ENCODE results near the gene RBFOX1.

Gene RBFOX1

DNA sequence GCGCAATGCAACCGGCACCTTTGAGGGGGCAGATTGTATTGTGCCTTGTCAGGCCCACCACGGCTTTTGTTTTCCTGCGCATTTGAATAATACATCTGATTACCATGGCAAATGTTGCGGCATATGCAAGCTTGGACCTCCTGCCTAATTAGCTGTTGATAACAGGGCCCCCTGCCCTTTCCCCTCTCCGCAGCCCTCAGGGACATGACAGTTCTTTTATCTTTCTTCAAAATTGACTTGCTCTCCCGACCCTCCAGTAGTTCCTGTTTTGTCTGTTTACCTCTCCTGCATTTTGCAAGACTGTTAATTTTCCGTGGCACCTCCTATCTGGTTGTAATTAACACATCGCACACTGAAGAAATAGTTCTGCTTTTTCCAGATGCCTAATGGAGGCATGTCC lies 86.8 kb downstream of the RBFOX1 start:
- no peak for DNase-seq

DNA sequence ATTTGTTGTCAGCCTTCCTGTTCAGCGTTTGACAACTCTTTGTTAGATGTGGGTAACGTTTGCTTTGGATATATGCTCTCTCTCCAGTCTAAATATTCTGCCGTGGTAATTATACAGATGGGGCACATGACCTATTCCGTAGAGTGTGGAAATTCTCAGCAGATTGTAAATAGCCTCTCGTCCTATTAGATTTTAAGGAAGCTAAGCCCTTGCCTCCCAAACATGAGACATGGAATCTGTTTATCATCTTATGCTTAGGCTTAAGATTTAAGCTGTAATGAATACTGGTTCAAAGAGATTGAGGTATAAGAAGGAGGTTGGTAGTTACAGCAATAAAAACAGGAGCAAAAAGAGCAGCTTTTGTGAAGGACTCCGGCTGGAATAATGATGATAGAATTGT lies 87.4 kb downstream of the RBFOX1 start:
- DNase-seq: no peak

DNA sequence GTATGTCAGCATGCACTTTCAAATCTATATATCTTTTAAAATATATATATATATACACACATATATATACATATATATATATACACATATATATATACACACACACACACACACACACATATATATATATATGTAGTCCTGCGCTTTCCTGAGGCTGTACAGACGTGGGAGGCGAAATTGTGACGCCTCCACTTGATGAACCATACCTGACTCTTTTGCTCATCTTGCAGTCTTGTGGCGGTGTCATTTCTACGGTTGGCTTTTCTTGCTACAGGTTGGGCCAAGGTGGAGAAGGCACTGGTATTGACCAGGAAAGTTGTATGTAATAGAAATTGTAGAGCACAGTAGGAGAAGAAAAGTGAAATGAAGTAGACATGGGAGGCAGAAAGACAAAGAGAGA lies 88.2 kb downstream of the RBFOX1 start:
- no peak for DNase-seq

DNA sequence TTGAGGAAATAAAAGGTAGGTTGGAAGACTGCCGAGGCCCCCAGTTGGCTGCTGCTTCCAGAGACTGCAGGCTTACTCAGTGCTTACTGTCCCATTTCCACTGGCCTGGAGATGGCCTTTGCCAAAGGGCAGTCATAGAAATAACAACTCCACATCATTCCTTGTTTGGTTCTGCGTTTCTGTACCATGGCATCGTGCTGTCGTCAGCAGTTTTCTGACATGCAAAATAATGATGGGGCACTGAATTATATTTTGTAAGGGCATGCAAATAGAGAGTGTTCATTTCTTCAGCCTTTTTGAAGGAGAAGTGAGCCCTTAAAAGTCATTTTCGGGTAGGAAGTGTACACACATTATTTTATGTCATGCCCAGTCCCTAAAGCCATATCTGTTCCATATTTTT lies 88.9 kb downstream of the RBFOX1 start:
- DNase-seq: no peak

DNA sequence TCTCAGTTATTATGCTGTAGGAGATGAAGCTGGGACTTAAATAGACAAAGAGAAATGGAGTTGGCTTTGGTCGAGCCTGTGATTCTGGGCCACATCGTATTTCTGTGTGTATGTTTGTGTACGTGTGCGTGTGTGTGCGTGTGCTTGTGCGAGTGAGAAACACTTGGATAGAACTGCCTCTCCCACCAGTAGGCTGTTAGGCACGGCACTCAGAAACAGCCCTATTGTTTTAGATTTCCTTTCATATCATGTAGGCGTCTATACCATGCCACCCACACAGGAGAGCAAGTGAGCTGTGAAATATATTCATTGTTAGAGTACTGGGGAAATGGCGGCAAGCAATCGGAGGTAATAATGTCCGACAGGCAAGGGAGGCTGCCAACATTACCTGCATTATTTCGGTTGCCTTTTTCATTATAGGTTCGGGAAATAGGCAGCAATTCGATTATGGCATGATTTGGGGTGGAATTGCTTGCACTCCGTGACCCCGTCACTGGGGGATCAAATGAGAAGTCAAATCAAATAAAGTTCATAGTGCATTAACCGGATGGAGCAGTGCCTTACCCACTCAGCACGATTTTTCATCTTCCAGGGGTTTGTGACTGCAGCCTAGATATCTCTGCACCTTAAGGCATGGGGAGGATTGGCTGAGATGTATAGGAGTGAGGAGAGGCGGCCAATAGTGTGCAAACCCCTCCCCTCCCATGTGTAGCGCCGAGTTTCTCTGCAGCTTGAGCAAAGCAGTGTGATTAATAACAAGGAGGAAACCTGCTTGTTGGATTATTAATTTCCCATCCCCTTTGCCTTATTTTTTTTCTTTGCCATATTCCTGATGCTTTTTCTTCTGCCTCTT lies 89.6 kb downstream of the RBFOX1 start:
- DNase-seq: peak in 1 of 51 donors; percentile 9

DNA sequence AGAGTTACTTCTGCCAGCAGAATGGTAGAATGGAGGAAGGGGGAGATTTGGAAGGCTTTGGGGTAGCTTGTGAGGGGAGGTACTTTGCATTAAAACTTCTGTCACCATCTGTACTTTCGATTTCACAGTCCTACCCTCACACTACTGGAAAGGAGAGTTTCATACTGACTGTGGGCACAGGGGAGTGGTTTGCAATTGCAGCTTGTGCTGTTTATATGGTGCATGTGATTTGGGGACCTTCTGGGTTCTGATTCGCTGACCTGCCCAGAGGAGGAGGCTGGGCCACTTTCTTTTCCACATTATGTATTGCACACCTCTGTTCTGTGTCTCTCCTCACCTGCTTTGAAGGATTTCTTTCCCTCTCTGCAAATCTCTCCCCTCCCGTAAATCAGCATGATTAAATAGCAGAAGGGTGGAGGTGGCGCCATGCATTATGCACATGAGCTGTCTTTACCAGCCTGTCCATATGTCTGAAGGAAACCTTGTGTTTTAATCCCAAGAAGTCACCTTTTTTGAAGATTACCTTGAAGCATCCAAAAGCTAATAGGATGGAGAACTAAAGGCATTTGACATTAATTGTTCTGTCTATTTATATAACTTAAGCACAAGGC lies 90.9 kb downstream of the RBFOX1 start:
- DNase-seq: peak in 1 of 51 donors; percentile 14

DNA sequence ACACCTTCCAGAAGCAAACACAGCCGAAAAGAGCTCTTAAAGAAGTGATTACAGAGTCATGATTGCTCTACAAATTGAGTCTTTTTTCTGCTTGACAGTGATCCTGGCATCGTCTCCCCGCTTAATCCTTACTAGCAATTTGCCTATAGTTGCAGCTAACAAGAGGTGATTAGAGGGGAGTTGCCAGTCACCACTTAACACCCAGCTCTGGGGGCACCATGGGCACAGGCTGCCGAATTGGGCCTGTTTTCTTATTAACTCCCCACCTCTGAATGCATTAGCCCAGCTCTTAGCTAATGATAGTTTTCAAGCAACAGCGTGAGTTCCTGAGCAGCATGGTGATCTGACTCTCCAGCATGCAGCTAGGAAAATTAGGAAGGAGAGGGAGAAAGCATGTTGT lies 93.5 kb downstream of the RBFOX1 start:
- peak in 1 of 51 donors; percentile 5 for DNase-seq

DNA sequence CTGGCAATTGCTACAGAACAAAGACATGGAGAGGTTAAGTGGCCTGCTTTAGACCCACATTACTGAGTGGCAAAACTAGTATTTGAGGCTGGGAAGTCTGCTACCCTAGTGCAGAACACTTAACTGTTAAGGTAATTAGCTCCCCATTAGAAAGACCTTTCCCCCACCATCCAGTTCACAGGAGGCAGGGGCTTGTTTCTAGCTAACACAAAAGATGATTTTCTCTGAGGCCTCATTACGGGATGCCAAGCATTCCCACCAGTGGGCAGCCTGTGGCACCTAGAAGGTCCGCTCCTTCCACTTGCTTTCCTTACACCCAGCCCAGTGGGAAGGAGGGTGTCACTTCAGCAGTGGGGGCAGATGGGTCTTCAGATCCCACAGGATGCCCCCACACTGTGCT lies 99.1 kb downstream of the RBFOX1 start:
- DNase-seq: no peak

DNA sequence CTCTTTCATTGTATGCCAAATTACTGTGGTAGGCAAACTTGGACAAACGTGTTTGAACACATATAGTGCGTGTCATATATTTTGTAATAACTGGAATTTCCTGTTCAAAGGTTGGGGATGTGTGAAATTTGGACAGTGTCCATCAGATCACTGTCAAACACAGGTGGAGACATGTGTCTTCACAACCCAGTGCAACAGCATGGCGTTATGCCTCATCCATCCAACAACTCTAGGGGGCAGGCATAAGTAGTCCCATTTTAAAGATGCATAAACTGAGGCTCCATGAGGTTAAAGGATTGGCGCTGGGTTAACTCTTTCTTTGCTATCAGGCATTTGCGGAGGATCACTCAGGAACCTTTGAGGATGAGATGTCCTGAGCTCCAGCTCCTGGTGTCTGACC lies 103.7 kb downstream of the RBFOX1 start:
- DNase-seq: no peak

DNA sequence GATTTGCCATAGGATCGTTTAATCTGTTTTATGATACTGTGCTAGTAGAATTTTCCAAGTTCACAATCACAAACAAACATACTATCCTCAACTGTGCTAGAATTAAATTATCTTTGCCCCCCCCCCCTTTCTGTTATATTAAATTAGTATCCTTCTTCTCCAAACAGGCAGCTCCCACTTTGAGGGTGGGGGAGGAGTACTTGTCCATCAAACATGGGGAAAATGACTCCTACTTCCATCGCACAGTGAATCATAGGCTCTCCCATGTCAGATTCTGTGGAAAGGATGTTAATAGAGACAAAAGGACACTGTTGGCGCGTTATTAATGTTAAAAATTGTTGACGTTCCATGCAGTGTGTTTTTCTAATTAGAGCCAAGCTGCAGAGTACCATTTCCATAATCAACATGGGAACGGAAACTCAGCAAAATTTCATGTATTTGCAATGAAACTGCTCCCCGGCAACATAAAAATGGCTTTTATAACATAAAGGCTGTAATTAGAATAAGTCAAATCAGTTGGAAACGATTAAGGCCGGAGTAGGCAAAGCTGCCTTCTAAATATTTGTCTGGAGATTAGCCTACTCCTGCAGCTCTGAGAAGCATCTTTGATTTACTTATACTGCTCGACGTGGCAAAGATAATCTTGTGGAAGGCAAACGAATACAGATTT lies 104.6 kb downstream of the RBFOX1 start:
- DNase-seq: peak in 1 of 51 donors; percentile 5

DNA sequence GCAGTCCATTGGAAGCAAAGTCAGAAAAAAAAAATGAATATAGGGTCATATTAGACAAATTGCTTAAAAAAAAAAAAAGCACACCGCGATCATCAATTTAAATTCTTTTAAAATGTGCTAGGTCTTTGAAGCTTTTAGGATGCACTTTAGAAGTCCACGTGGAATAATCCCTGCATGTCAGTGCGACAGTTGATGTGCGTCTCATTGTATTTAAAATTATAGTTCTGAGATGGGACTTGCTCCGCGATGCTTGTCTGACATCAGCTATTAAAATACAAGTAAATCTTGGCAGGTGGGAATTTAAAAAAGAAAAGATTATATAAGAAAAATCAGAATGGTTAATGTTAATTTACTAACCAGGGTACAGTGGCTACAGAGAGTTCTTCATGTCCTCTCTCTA lies 105.2 kb downstream of the RBFOX1 start:
- DNase-seq: no peak

DNA sequence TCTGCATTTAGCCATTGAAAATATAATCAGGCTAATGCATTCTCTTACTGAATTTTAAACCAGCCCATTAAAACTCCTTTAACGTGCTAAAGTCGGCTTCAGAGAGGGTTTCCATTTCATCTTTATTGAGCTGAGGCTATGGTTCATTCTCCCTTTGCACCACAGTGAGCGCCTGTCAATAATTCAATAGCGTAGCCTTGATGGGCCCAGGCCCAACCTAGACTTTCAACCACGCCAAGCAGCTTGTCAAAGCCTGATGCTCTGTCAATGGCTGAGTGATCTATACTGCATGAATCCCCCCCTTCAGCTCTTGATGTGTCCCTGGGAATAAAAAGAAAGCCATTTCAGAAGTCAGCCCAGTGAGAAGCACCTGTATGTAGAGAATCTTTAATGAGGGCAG lies 106.0 kb downstream of the RBFOX1 start:
- no peak for DNase-seq

DNA sequence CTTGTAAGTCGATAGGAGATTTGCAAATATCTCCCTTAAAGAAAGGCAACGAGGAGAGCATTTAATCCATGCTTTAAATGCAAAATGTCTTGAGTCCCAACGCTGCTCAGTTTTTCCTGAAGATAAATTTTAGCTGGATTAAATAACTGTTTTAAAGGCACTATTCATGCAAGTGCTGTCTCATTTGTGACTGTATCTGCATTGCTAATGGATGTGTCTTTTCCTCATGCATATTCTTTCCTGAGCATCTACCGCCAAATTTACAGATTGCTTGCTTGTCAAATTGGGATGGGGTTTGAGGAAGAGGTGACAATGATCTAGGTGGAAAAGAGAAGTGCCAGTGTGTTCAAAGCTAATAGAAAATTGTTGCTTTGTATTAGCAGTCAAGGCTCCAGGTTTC lies 106.9 kb downstream of the RBFOX1 start:
- DNase-seq: no peak

DNA sequence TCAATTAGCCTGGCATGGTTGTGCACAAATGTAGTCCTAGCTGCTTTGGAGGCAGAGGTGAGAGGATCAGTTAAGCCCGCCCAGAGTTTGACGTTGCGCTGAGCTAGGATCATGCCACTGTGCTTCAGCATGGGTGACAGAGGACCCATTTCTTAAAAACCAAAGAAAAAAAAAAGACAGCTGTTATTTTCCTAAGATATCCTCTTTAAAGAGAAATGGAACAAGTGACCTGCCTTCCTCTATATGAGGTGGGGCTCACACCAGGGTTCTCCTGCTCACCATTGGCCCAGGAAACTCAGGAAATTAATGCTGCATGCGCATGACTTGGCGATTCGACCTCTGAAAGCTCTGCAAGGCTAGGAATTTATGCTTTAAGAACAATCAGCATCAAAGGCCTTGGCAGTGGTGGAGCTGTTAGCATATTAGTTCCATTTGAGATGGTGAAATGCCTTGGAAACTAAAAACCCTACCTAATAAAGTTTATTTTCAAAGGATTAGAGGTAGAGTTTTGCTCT lies 108.3 kb downstream of the RBFOX1 start:
- no peak for DNase-seq

DNA sequence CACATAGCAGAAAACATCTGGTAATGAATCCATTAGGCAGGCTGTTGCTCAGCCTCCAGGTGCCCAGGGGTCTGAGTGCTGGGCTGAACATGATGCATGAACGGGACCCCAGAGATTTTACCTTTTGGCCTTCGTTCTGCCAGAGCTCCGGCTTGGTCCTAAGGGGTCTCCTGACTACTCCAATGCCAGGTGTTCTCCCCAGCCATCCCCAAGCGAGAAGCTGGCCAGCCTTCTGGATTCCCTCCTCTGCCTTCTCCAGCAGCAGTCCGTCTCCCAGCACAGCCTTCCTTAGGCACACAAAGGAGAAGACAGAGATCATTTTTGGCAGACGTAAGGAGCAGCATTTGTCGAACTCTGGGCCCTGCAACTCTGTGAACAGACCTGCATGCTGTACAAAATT lies 109.4 kb downstream of the RBFOX1 start:
- DNase-seq: no peak

DNA sequence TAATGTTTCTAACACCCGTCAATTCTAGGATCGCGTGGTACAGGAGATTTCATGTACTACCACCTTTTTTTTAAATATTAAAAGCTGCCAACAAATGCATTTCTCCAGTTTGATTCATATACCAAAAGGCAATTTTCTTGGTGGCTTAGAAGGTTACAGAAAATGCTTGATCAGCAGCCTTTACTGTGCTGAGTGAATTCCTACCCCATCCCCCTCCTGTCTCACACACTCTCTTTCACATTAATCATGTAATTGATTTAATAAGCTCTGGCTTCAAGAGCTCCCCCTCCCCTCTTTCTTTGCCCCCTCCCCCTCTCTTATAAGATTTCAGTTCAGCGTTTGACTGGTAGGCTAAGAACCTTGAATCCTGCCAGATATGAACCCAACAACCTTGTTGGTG lies 110.5 kb downstream of the RBFOX1 start:
- DNase-seq: no peak

DNA sequence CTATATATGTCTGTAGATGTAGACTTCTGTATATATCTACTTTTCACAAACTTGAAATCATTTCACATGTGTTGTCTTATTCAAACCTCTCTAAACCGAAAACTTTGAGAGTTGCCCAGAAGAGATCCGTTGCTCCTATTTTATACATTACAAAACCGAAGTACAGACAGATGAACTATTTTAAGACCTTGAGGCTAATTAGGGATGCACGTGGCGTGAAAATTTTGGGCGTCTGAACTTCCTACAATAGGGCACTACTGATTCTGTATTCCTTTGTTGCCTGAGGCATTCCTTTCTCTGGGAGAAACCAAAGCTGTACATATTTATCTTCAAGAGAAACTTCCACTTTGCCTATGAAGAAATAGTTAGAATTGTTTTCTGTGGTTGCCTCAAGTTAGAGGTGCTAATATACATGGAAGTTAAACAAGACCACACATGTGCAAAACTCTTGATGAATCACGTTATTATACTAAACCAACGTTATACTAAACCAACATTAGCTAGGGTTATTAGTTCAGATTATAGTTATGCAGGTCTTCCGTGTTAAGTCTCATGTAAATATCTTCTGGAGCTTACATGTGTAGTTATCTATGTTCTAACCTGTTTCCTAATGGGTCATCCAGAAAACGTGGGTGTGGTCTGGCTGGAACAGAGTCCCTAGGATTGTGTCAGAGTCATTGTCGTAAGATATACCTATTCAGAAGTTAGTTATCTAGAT lies 111.2 kb downstream of the RBFOX1 start:
- no peak for DNase-seq

DNA sequence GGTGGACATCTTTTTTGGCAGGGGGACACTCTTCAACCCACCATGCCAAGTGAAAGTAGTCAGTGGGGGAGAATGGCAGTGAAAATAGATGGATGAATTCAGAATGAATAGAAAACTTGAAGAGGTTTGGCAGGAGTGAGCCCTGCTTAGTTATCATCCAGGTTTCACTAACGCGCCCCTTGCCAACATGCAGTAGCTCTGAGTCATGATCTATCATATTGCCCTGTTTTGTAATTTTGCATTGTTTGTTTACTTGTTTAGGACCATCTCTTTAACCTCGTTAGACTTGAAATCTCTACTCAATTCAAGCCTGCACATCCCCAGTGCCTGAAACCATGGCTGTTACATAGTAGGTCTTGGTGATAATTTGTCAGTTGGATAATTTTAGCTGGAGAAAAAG lies 116.7 kb downstream of the RBFOX1 start:
- DNase-seq: no peak

DNA sequence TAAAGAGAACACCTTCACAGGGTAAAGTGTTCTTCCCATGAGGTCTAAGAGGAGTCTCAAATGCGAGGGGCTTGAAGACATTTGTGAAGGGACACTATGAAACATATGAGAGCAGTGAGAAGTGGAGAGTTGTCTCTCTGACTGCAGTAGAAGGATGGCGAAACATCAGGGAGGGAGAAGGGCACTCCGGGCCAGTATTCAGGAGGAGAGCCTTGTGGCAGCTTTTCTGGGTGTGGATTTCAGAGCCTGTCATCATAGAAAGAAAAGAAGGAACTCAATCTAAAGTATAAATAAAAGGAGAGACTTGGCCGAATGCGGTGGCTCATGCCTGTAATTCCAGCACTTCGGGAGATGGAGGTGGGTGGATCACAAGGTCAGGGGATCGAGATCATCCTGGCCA lies 117.2 kb downstream of the RBFOX1 start:
- DNase-seq: no peak

DNA sequence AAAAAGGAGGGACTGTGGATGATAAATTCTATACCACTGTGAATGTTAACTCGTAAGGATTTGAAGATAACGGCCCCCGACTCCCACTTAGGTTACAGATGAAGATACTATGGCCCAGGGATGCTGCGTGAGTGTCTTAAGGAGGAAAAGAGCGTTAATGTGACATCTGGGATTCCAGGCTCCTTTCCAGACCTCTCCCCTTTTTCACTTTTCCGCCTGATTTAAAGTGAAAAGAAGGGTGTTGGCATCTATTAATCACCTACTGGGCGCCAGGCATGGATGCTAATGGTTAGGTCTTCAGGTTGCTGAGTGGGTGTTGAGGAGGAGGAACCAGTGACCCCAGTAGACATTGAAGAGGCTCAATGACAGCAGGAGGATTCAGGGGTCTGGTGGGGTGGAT lies 117.8 kb downstream of the RBFOX1 start:
- no peak for DNase-seq

DNA sequence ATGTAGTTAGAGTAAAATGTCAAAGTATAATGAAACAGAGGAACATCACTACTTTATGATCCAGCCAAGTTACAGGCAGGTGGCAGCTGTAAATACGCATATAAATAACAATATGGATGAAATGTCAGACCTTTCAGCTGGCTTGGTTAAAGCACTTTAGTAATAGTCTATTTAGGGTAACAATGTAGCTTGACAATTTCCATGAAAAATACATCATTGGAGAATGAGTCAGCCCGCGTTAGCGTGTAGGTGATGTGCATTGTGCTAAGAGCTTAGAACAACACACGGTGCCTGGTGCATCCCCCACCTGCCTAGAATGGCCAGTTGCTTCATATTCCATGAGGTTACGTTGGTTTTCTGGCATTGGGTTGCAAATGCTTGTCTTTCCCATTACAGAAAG lies 119.4 kb downstream of the RBFOX1 start:
- peak in 1 of 51 donors; percentile 4 for DNase-seq

DNA sequence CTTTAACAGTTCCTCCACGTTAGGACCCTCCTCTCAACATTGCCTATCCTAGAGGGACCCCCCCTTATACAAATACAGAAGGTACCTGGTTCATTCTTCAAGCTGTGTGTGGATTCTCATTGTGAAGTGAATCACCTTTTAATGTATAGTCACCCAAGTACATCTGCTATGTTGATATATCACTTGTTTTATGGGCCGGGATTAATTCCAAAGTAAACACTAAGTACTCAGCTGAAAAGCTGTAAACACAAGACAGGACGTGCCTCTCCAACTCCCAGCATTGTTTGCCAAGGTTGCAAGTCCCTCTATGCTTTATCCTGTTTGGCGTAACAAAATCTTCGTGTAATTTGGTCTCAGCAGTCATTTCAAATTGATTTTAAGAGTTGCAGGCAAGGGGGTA lies 123.6 kb downstream of the RBFOX1 start:
- DNase-seq: no peak

Measured in hypothalamus (tissue), 51 donors.